ENCODE measurements around the gene NXNL1. TPM values are rescaled to one million over a fixed set of nuclear protein-coding genes. Genes with fewer than 3 reads are reported as not detected.
"Not testable (repeated sequence)": the region's sequence is repeated elsewhere in the genome, so short reads cannot be mapped to it uniquely, and the experiment has no call there.

Gene NXNL1
- total RNA-seq, 1 experiment from 2014 or later = not detected

DNA sequence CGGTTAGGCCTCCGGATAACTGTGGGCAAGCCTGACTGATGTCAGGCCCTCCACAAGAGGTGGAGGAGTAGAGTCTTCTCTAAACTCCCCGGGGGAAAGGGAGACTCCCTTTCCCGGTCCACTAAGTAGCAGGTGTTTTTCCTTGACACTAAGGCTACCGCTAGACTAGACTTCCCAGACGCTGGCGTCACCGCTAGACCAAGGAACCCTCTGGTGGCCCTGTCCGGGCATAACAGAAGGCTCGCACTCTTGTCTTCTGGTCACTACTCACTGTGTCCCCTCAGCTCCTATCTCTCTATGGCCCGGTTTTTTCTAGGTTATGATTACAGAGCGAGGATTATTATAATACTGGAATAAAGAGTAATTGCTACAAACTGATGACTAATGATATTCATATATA is 38.3 kb upstream of the NXNL1 start:
- not testable (repeated sequence) for H3K4me2 ChIP-seq (ENCODE audit: insufficient read depth, insufficient read length, low read length)
- WGBS (ENCODE audit: extremely low coverage, insufficient read length, low lambda C conversion rate) = no CpG with 5 or more reads among the region's 12 CpGs

More for the DNA sequence above, 38.3 kb upstream of the NXNL1 start:
- H3K23ac ChIP-seq (ENCODE audit: insufficient read length, low read depth, low read length); H3K18ac ChIP-seq (ENCODE audit: insufficient read length, low read depth, low read length); H3K9me3 Mint-ChIP-seq; H3K36me3 Mint-ChIP-seq (ENCODE audit: insufficient read depth in 1 of 3, low read depth in 3 of 3); H3K27ac ChIP-seq (ENCODE audit: insufficient read length, low read depth, low read length); H3K27me3 ChIP-seq (ENCODE audit: insufficient read depth, low read length); H3K14ac ChIP-seq (ENCODE audit: insufficient read depth, low read length); H2BK15ac ChIP-seq (ENCODE audit: low read depth, low read length); H2AFZ ChIP-seq (ENCODE audit: low read length); H3K9me3 ChIP-seq (ENCODE audit: control insufficient read depth, low read depth, low read length); H4K8ac ChIP-seq (replicated peaks; ENCODE audit: insufficient read length, low read depth, low read length); H3K4ac ChIP-seq (ENCODE audit: low read depth, low read length); H4K91ac ChIP-seq (ENCODE audit: insufficient read length, low read depth, low read length); H3K79me1 ChIP-seq (ENCODE audit: insufficient read depth, low read depth, low read length, poor library complexity, severe bottlenecking); H3K79me2 ChIP-seq (ENCODE audit: insufficient read depth, low read length); H3T11ph ChIP-seq (ENCODE audit: low read length); H3K27me3 Mint-ChIP-seq (ENCODE audit: low read depth); H3K56ac ChIP-seq (ENCODE audit: insufficient read length, low read depth, low read length); H2BK12ac ChIP-seq (ENCODE audit: insufficient read length, low read depth, low read length); H4K5ac ChIP-seq (ENCODE audit: insufficient read length, low read depth, low read length); H3K27ac Mint-ChIP-seq; H2BK5ac ChIP-seq (ENCODE audit: insufficient read length, low read length); H2BK20ac ChIP-seq (ENCODE audit: low read depth, low read length, poor library complexity, severe bottlenecking); H4K20me1 ChIP-seq (ENCODE audit: control insufficient read depth, insufficient read depth, insufficient read length); H2AK5ac ChIP-seq (ENCODE audit: insufficient read length, low read length); H2BK120ac ChIP-seq (ENCODE audit: low read depth, low read length, poor library complexity, severe bottlenecking); H3K23me2 ChIP-seq (ENCODE audit: insufficient read length, low read depth, low read length, poor library complexity, severe bottlenecking); H3K4me1 ChIP-seq (ENCODE audit: insufficient read depth, low read length); H3K4me3 Mint-ChIP-seq; H3K9ac ChIP-seq (ENCODE audit: extremely low read depth, insufficient read length, low read length); DNase-seq: not testable (repeated sequence)
- TF ChIP-seq, protein P1, sequence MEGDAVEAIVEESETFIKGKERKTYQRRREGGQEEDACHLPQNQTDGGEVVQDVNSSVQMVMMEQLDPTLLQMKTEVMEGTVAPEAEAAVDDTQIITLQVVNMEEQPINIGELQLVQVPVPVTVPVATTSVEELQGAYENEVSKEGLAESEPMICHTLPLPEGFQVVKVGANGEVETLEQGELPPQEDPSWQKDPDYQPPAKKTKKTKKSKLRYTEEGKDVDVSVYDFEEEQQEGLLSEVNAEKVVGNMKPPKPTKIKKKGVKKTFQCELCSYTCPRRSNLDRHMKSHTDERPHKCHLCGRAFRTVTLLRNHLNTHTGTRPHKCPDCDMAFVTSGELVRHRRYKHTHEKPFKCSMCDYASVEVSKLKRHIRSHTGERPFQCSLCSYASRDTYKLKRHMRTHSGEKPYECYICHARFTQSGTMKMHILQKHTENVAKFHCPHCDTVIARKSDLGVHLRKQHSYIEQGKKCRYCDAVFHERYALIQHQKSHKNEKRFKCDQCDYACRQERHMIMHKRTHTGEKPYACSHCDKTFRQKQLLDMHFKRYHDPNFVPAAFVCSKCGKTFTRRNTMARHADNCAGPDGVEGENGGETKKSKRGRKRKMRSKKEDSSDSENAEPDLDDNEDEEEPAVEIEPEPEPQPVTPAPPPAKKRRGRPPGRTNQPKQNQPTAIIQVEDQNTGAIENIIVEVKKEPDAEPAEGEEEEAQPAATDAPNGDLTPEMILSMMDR (conservative IDR thresholded peaks at IDR 0.05) = peak; percentile 28; the same call in 2 of the 3 replicates
- peaks cover 17 to 18% of the 10 kb centered on the region in 2 experiments for H3K4me1 Mint-ChIP-seq
